Mesenchymal stem cell (in vitro differentiated cells and primary cell): ENCODE results near the gene HTT-AS.

Experiments
- DNase-seq: peaks from one replicate; pipeline ENCODE4 v3.0.0-alpha.2; 2013
- H2AFZ ChIP-seq: one replicate; pipeline ENCODE4 v1.6.1; 2013; ENCODE audit warnings: low read depth, mild to moderate bottlenecking, control low read depth, inconsistent platforms, low read length, moderate library complexity
- H2AK5ac ChIP-seq: 2 replicates; pipeline ENCODE4 v1.6.1; 2013; ENCODE audit warnings: low read length, moderate library complexity, mild to moderate bottlenecking, inconsistent platforms; ENCODE audit not compliant: severe bottlenecking
- H2BK120ac ChIP-seq: one replicate; pipeline ENCODE4 v1.6.1; 2013; ENCODE audit warnings: low read depth, mild to moderate bottlenecking, inconsistent platforms, low read length, moderate library complexity
- H2BK12ac ChIP-seq, 2 experiments: one replicate each; pipeline ENCODE4 v1.6.1; 2013; ENCODE audit warnings: inconsistent platforms in 2 of 2, low read length in 2 of 2, mild to moderate bottlenecking in 2 of 2, moderate library complexity in 2 of 2, control low read depth in 1 of 2
- H2BK15ac ChIP-seq: one replicate; pipeline ENCODE4 v1.6.1; 2013; ENCODE audit warnings: mild to moderate bottlenecking, low read depth, inconsistent platforms; ENCODE audit not compliant: poor library complexity, severe bottlenecking
- H2BK5ac ChIP-seq: 2 replicates; pipeline ENCODE4 v1.6.1; 2013; ENCODE audit warnings: low read depth, mild to moderate bottlenecking, low read length, control low read depth, inconsistent platforms; ENCODE audit not compliant: poor library complexity, severe bottlenecking
- H3K14ac ChIP-seq, 2 experiments: one replicate each; pipeline ENCODE4 v1.6.1; 2013; ENCODE audit warnings: inconsistent platforms in 2 of 2, low read length in 2 of 2, control low read depth in 1 of 2, mild to moderate bottlenecking in 1 of 2, moderate library complexity in 1 of 2
- H3K18ac ChIP-seq, 2 experiments: one replicate each; pipeline ENCODE4 v1.6.1; 2013; ENCODE audit warnings: inconsistent platforms in 2 of 2, low read length in 2 of 2, control low read depth in 1 of 2, low read depth in 1 of 2, mild to moderate bottlenecking in 1 of 2
- H3K23ac ChIP-seq, 2 experiments: one replicate each; pipeline ENCODE4 v1.6.1; 2013; ENCODE audit warnings: inconsistent platforms in 2 of 2, low read length in 2 of 2, mild to moderate bottlenecking in 2 of 2, moderate library complexity in 2 of 2, control low read depth in 1 of 2
- H3K27ac ChIP-seq: 2 replicates; pipeline ENCODE4 v1.5.1; 2013; ENCODE audit warnings: mild to moderate bottlenecking, moderate library complexity, low read length, control low read depth, inconsistent platforms; ENCODE audit not compliant: poor library complexity, severe bottlenecking
- H3K27me3 ChIP-seq, 2 experiments: 2 replicates each; pipeline versions ENCODE4 v1.6.1 to v1.7.0; 2013; ENCODE audit warnings: low read length in 2 of 2, mild to moderate bottlenecking in 2 of 2, moderate library complexity in 2 of 2, control low read depth in 1 of 2, inconsistent platforms in 1 of 2; ENCODE audit not compliant: control insufficient read depth in 1 of 2, insufficient read depth in 1 of 2
- H3K36me3 ChIP-seq, 2 experiments: 2 replicates each; pipeline versions ENCODE4 v1.6.1 to v1.7.0; 2013; ENCODE audit warnings: low read length in 2 of 2, control low read depth in 1 of 2, inconsistent platforms in 1 of 2, low read depth in 1 of 2, mild to moderate bottlenecking in 1 of 2; ENCODE audit not compliant: insufficient read depth in 2 of 2, control insufficient read depth in 1 of 2
- H3K4ac ChIP-seq, 2 experiments: one replicate each; pipeline ENCODE4 v1.6.1; 2013; ENCODE audit warnings: inconsistent platforms in 2 of 2, low read length in 2 of 2, mild to moderate bottlenecking in 2 of 2, moderate library complexity in 2 of 2, control low read depth in 1 of 2, low read depth in 1 of 2
- H3K4me1 ChIP-seq: 2 replicates; pipeline ENCODE4 v1.6.1; 2013; ENCODE audit warnings: low read depth, low read length, control low read depth; ENCODE audit not compliant: control insufficient read depth, insufficient read depth
- H3K4me2 ChIP-seq: 2 replicates; pipeline ENCODE4 v1.6.1; 2013; ENCODE audit warnings: low read length, mild to moderate bottlenecking, inconsistent platforms; ENCODE audit not compliant: poor library complexity, severe bottlenecking
- H3K4me3 ChIP-seq, 2 experiments: 2 replicates each; pipeline versions ENCODE4 v1.5.1 to v1.7.0; 2013; ENCODE audit warnings: low read length in 2 of 2, mild to moderate bottlenecking in 2 of 2, control low read depth in 1 of 2, low read depth in 1 of 2; ENCODE audit not compliant: insufficient read depth in 1 of 2
- H3K79me1 ChIP-seq: replicated peaks from 2 replicates; pipeline ENCODE4 v1.6.1; 2013; ENCODE audit warnings: mild to moderate bottlenecking, control low read depth, low read length, inconsistent platforms; ENCODE audit not compliant: poor library complexity, severe bottlenecking
- H3K9ac ChIP-seq: 2 replicates; pipeline ENCODE4 v1.7.0; 2013; ENCODE audit warnings: mild to moderate bottlenecking, low read length, moderate library complexity
- H3K9me3 ChIP-seq: 2 replicates; pipeline ENCODE4 v1.7.0; 2013; ENCODE audit warnings: mild to moderate bottlenecking, low read length; ENCODE audit not compliant: control insufficient read depth
- H4K8ac ChIP-seq: one replicate; pipeline ENCODE4 v1.6.1; 2013; ENCODE audit warnings: inconsistent platforms, mild to moderate bottlenecking, low read length, moderate library complexity
- H4K91ac ChIP-seq: one replicate; pipeline ENCODE4 v1.6.1; 2013; ENCODE audit warnings: mild to moderate bottlenecking, low read length, inconsistent platforms
- WGBS: methylation state at CpG from one replicate; pipeline ENCODE4 v1.1.7; 2013; ENCODE audit warnings: mixed read lengths; 5-methylcytosine and 5-hydroxymethylcytosine counted together

The HTT-AS gene

GRCh38 chr4:3034231-3034630 lies 40.1 kb downstream of the HTT-AS start:
- Histone ChIP-seq H3K9ac (no peak overlapping the region), H3K4me2 (no peak overlapping the region), H3K4me1 (peaks cover 1% of the 10 kb centered on the region), H3K79me1 (no peaks in the 10 kb centered on the region), H4K8ac (no peak overlapping the region), H2BK12ac (no peak overlapping the region), H4K91ac (no peak overlapping the region), H3K23ac (no peak overlapping the region), H3K4me3 (no peak overlapping the region), H3K36me3 (no peaks in the 10 kb centered on the region), H3K9me3 (no peaks in the 10 kb centered on the region), H2AFZ (no peak overlapping the region), H3K27ac (no peak overlapping the region), H3K27me3 (peaks cover 0 to 57% of the 10 kb centered on the region in 2 experiments), H3K4ac (no peak overlapping the region), H3K18ac (no peak overlapping the region), H2BK15ac (no peak overlapping the region), H2BK120ac (no peak overlapping the region), H2AK5ac (no peak overlapping the region), H3K14ac (no peak overlapping the region), H2BK5ac (no peak overlapping the region)
- 85% methylated on average over 7 of the region's 8 CpGs for WGBS
- DNase-seq: no peak

DNA sequence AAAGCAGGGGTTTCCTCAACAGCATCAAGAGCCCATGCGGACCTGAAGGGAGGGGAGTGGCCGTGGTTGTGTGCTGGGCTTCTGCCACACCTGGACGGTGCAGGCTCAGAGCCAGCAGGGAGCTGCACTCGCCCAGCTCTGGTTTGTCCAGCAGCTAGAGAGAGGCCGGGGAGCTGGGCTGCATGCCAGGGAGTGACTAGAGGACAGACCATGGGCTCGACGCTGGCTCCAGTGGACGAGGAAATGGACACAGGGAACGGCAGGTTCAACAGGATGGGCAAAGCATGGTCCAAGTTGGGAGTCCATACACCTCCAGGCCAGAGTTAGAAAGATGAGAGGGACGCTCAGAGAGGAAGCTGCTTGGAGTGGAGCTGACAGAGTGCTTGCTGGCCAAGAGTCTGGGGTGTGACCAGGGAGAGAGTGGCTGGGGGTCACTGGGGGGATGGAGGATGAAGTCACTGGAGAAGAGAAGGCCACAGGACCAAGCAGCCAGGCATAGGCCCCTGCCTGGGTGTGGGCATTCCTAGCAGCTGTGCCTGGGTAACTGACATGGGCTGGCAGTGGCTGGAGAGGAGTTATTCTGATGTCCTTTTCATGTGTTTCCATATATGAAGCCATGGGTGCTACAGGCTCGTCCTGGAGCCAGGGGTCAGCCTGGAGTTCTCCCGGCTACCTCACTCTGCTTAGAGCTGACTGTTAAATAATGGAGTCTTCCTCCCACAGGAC lies 42.8 kb downstream of the HTT-AS start:
- H3K18ac ChIP-seq: no peak overlapping the region
- no peak overlapping the region for H3K9ac ChIP-seq
- H3K9me3 ChIP-seq: no peaks in the 10 kb centered on the region
- no peak overlapping the region for H2BK120ac ChIP-seq
- no peak overlapping the region for H2BK15ac ChIP-seq
- peaks cover 0 to 48% of the 10 kb centered on the region in 2 experiments for H3K27me3 ChIP-seq
- no peak overlapping the region for H2BK5ac ChIP-seq
- no peak overlapping the region for H3K23ac ChIP-seq
- DNase-seq: no peak
- peaks cover 1% of the 10 kb centered on the region for H3K4me1 ChIP-seq
- H3K79me1 ChIP-seq: no peaks in the 10 kb centered on the region
- H3K14ac ChIP-seq: no peak overlapping the region
- no peak overlapping the region for H3K4me2 ChIP-seq
- H3K4me3 ChIP-seq: no peak overlapping the region
- 85% methylated on average over 11 of the region's 12 CpGs for WGBS
- H4K91ac ChIP-seq: no peak overlapping the region
- no peaks in the 10 kb centered on the region for H3K36me3 ChIP-seq
- no peak overlapping the region for H3K4ac ChIP-seq
- H2AFZ ChIP-seq: no peak overlapping the region
- H2AK5ac ChIP-seq: no peak overlapping the region
- H3K27ac ChIP-seq: no peak overlapping the region
- no peak overlapping the region for H2BK12ac ChIP-seq
- H4K8ac ChIP-seq: no peak overlapping the region

DNA sequence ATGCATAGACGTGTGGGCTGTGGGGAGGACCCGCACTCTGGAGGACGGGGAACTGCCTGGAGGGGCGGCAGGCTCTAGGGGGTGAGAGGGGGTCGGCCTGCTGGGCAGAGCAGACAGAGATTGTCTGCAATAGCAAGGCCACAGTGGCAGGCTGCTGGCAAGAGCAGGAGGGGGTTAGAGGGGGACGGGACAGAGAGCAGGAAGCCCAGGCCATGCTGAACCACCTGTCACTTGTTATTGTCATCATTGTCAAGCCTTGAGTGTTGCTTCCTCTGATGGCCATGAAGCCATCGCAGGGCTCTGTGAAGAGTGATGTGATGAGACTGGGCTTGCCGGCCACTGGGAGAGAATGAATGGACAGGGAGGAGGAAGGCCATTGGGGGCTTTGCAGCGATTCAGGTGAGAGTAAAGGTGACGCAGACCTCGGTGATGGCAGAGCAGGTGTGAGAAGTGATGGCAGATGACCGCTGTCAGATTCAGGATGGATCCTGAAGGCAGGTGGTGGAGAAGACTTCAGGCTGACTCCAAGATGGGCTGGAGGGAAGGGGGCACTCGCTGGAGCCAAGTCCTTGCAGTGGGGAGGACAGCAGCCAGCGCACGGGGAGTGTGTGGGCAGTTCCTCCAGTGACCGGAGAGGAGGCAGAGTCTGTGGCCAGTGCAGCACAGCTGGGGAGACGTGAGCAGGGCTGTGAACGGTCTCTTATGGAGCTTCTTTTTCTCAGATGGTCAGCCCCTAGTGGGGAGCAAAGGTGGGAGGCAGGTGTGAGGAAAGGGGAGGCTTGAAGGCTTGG lies 43.6 kb downstream of the HTT-AS start:
- no peak overlapping the region for H3K4ac ChIP-seq
- no peak overlapping the region for H3K4me3 ChIP-seq
- no peaks in the 10 kb centered on the region for H3K9me3 ChIP-seq
- H3K4me2 ChIP-seq: no peak overlapping the region
- no peak overlapping the region for H2AK5ac ChIP-seq
- DNase-seq: no peak
- H3K79me1 ChIP-seq: no peaks in the 10 kb centered on the region
- H2BK120ac ChIP-seq: no peak overlapping the region
- H3K4me1 ChIP-seq: peaks cover 1% of the 10 kb centered on the region
- no peaks in the 10 kb centered on the region for H3K36me3 ChIP-seq
- H3K27me3 ChIP-seq: peaks cover 0 to 40% of the 10 kb centered on the region in 2 experiments
- peak overlapping the region in 1 of 2 experiments; percentile 19 for H3K14ac ChIP-seq
- no peak overlapping the region for H2AFZ ChIP-seq
- H3K23ac ChIP-seq: no peak overlapping the region
- H3K9ac ChIP-seq: no peak overlapping the region
- no peak overlapping the region for H2BK15ac ChIP-seq
- H4K91ac ChIP-seq: no peak overlapping the region
- no peak overlapping the region for H3K27ac ChIP-seq
- H4K8ac ChIP-seq: no peak overlapping the region
- WGBS: 87% methylated on average over 18 of the region's 18 CpGs
- H2BK12ac ChIP-seq: no peak overlapping the region
- H2BK5ac ChIP-seq: no peak overlapping the region
- H3K18ac ChIP-seq: no peak overlapping the region

DNA sequence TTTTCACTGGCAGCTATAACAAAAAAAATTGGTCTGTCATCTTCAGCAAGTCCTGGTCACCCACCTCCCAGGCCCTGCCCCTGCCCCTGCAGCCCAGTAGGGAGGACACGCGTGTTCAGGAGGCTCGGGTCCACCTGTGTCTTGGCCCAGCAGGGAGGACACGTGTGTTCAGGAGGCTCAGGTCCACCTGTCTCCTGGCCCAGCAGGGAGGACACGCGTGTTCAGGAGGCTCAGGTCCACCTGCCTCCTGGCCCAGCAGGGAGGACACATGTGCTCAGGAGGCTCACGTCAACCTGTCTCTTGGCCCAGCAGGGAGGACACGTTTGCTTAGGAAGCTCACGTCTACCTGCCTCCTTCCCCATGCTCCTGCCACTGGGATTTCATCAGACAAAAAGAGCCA lies 44.9 kb downstream of the HTT-AS start:
- Histone ChIP-seq H2BK5ac (no peak overlapping the region), H2AFZ (no peak overlapping the region), H3K79me1 (no peaks in the 10 kb centered on the region), H3K4me3 (peak overlapping the region in 1 of 2 experiments; percentile 23), H3K4me1 (peaks cover 1% of the 10 kb centered on the region), H3K9me3 (no peaks in the 10 kb centered on the region), H3K18ac (no peak overlapping the region), H3K27me3 (peaks cover 0 to 35% of the 10 kb centered on the region in 2 experiments), H3K27ac (no peak overlapping the region), H3K4me2 (no peak overlapping the region), H3K36me3 (no peaks in the 10 kb centered on the region), H4K91ac (peak overlapping the region; percentile 71), H3K23ac (no peak overlapping the region), H2AK5ac (no peak overlapping the region), H2BK120ac (no peak overlapping the region), H3K9ac (no peak overlapping the region), H2BK12ac (no peak overlapping the region), H2BK15ac (no peak overlapping the region), H3K14ac (no peak overlapping the region), H3K4ac (no peak overlapping the region), H4K8ac (no peak overlapping the region)
- DNase-seq: no peak
- 96% methylated on average over 7 of the region's 9 CpGs for WGBS
